HepG2 (cell line): ENCODE measurements around the gene HIPK2. TPM values are rescaled to one million over a fixed set of nuclear protein-coding genes. Genes with fewer than 3 reads are reported as not detected.

ENCODE experiments used
- ATAC-seq: fragments of 200-7000 bp; cut with Tn5 transposase; 3 replicates; pipeline ENCODE4 v1.9.1; 2020; ENCODE audit warnings: mild to moderate bottlenecking, moderate library complexity
- BruUV-seq: library from RNA; stranded (reverse); fragments of 400-500 nt; replicated peaks from 2 replicates; lab custom pipeline; 2021; lab: Mats Ljungman, UMichigan
- CTCF ChIA-PET: fragments of 300-600 bp; formaldehyde crosslinking; extraction: SDS; loops from one replicate; lab custom pipeline; 2021; ENCODE audit warnings: low total read pairs, inconsistent platforms, low intra/inter-chr PET ratio; lab: Yijun Ruan, JAX
- POLR2A ChIA-PET: fragments of 350-600 bp; sonication (Branson Sonifier 250); formaldehyde crosslinking; loops from one replicate; lab custom pipeline; 2020; ENCODE audit warnings: antibody characterized with exemption, inconsistent platforms; lab: Yijun Ruan, JAX
- DNase-seq: peaks from one replicate; pipeline ENCODE4 v3.0.0-alpha.2; 2015; ENCODE audit warnings: low spot score
- FAIRE-seq: peaks from 3 replicates; lab custom pipeline; 2011; peaks lifted over from hg19 to GRCh38; lab: Jason Lieb, UNC
- H2AFZ ChIP-seq: one replicate; pipeline ENCODE4 v1.6.1; 2011; ENCODE audit warnings: low read length, inconsistent platforms
- H3K27ac ChIP-seq: fragments of 300-600 bp; 3 replicates; pipeline ENCODE4 v1.8.0; 2011; ENCODE audit warnings: mixed run types, mild to moderate bottlenecking, mixed read lengths, low read length, inconsistent platforms; ENCODE audit not compliant: insufficient read depth; ENCODE audit errors: extremely low read length
- H3K27me3 ChIP-seq, 2 experiments: fragments of 200-600 bp in 1 of 2; 2 replicates in 1 of 2; 3 replicates in 1 of 2; pipeline versions ENCODE4 v1.6.0 to v1.8.0; 2011; ENCODE audit warnings: low read length in 2 of 2, mild to moderate bottlenecking in 2 of 2, moderate library complexity in 2 of 2, inconsistent platforms in 1 of 2; ENCODE audit not compliant: insufficient read depth in 2 of 2, control insufficient read depth in 1 of 2
- H3K36me3 ChIP-seq, 2 experiments: fragments of 200-600 bp in 1 of 2; replicated peaks in 1 of 2; 2 replicates in 1 of 2; 3 replicates in 1 of 2; pipeline versions ENCODE4 v1.5.1 to v1.8.0; 2011; ENCODE audit warnings: low read length in 2 of 2, inconsistent platforms in 1 of 2; ENCODE audit not compliant: insufficient read depth in 2 of 2, control insufficient read depth in 1 of 2
- H3K4me1 ChIP-seq: 2 replicates; pipeline ENCODE4 v1.5.1; 2012; ENCODE audit warnings: low read length, inconsistent platforms; ENCODE audit not compliant: insufficient read depth
- H3K4me2 ChIP-seq: 2 replicates; pipeline ENCODE4 v1.6.0; 2011; ENCODE audit warnings: low read depth, low read length, inconsistent platforms
- H3K4me3 ChIP-seq, 3 experiments: fragments of 200-600 bp in 1 of 3; sonication (generic), shearing (Covaris generic) in 1 of 3; replicated peaks in 1 of 3; 2 replicates each; pipeline ENCODE4 v1.5.1; 2011 to 2016; ENCODE audit warnings: low read length in 3 of 3, inconsistent platforms in 2 of 3, low read depth in 2 of 3, mild to moderate bottlenecking in 2 of 3, control low read depth in 1 of 3, mixed read lengths in 1 of 3; ENCODE audit not compliant: insufficient read depth in 1 of 3
- H3K79me2 ChIP-seq: one replicate; pipeline ENCODE4 v1.6.1; 2011; ENCODE audit warnings: low read length, inconsistent platforms; ENCODE audit not compliant: insufficient read depth
- H3K9ac ChIP-seq: 2 replicates; pipeline ENCODE4 v1.6.0; 2011; ENCODE audit warnings: mild to moderate bottlenecking, low read depth, low read length, inconsistent platforms; ENCODE audit not compliant: insufficient read depth
- H3K9me3 ChIP-seq: 2 replicates; pipeline ENCODE4 v1.5.1; 2012; ENCODE audit warnings: mild to moderate bottlenecking, low read length
- H4K20me1 ChIP-seq: 2 replicates; pipeline ENCODE4 v1.6.0; 2011; ENCODE audit warnings: inconsistent platforms, mild to moderate bottlenecking, low read length, moderate library complexity; ENCODE audit not compliant: insufficient read depth
- ELF1 ChIP-seq: sonication (generic); formaldehyde crosslinking; IDR thresholded peaks from 2 replicates; pipeline ENCODE4 v1.4.0; 2020; ENCODE audit warnings: missing genetic modification reagents
- HMGA1 ChIP-seq: sonication (generic); formaldehyde crosslinking; conservative IDR thresholded peaks from 2 replicates; pipeline ENCODE4 v1.4.0; 2020; ENCODE audit warnings: missing genetic modification reagents
- MAF1 ChIP-seq: sonication (generic); formaldehyde crosslinking; IDR thresholded peaks from 2 replicates; pipeline ENCODE4 v1.5.0; 2020; ENCODE audit warnings: missing genetic modification reagents, borderline replicate concordance
- MTA1 ChIP-seq: sonication (generic); formaldehyde crosslinking; IDR thresholded peaks from 2 replicates; pipeline ENCODE4 v1.4.0; 2020; ENCODE audit warnings: missing genetic modification reagents, mild to moderate bottlenecking, borderline replicate concordance
- NFE2L2 ChIP-seq: fragments of 150-350 bp; IDR thresholded peaks from 2 replicates; pipeline ENCODE4 v1.6.1; 2014; ENCODE audit warnings: low read length
- SCMH1 ChIP-seq: sonication (generic); formaldehyde crosslinking; IDR thresholded peaks from 2 replicates; pipeline ENCODE4 v1.9.0; 2021; ENCODE audit warnings: missing genetic modification reagents, mild to moderate bottlenecking, borderline replicate concordance
- ZFP36 ChIP-seq: fragments of 150-350 bp; IDR thresholded peaks from 2 replicates; pipeline ENCODE4 v1.6.1; 2018; ENCODE audit warnings: borderline replicate concordance, low read length, low read depth; ENCODE audit not compliant: partially characterized antibody
- ZFP91 ChIP-seq: sonication (generic); formaldehyde crosslinking; IDR thresholded peaks from 2 replicates; pipeline ENCODE4 v1.9.0; 2022; ENCODE audit warnings: missing genetic modification reagents, mild to moderate bottlenecking, borderline replicate concordance
- ZNF124 ChIP-seq: sonication (generic); formaldehyde crosslinking; IDR thresholded peaks from 2 replicates; pipeline ENCODE4 v1.4.0; 2020; ENCODE audit warnings: missing genetic modification reagents
- ZNF17 ChIP-seq: sonication (generic); formaldehyde crosslinking; IDR thresholded peaks from 2 replicates; pipeline ENCODE4 v1.5.0; 2020; ENCODE audit warnings: mild to moderate bottlenecking, missing genetic modification reagents
- ZNF274 ChIP-seq: sonication (generic); formaldehyde crosslinking; IDR thresholded peaks from 2 replicates; pipeline ENCODE4 v1.5.1; 2020; ENCODE audit warnings: mild to moderate bottlenecking, missing genetic modification reagents
- ZNF451 ChIP-seq: sonication (generic); formaldehyde crosslinking; IDR thresholded peaks from 2 replicates; pipeline ENCODE4 v1.5.0; 2020; ENCODE audit warnings: mild to moderate bottlenecking, missing genetic modification reagents
- ZNF629 ChIP-seq: sonication (generic); formaldehyde crosslinking; conservative IDR thresholded peaks from 2 replicates; pipeline ENCODE4 v1.5.0; 2020; ENCODE audit warnings: missing genetic modification reagents
- ZNF766 ChIP-seq: sonication (generic); formaldehyde crosslinking; IDR thresholded peaks from 2 replicates; pipeline ENCODE4 v1.5.0; 2020; ENCODE audit warnings: missing genetic modification reagents, borderline replicate concordance
- WGBS: methylation state at CpG from one replicate; pipeline ENCODE4 v1.1.6; 2017; ENCODE audit warnings: low lambda C conversion rate; 5-methylcytosine and 5-hydroxymethylcytosine counted together
- in situ Hi-C: cut with HindIII; loops from 2 replicates; pipeline ENCODE4 v1.10.0; 2017; ENCODE audit warnings: low pct_unique_long_range_greater_than_20kb; ENCODE audit not compliant: extremely low pct_ligation_motif_present
- intact Hi-C: fragments of 100-400 bp; cut with micrococcal nuclease; formaldehyde crosslinking; loops from one replicate; pipeline ENCODE4 v1.10.0; 2022; ENCODE audit not compliant: unreplicated experiment
- polyA plus RNA-seq, 8 experiments: library from polyadenylated mRNA; depleted of rRNA in 3 of 8; stranded (reverse) in 7 of 8; unstranded in 1 of 8; fragments of >200 nt; fragmentation: Illumina TruSeq in 4 of 8; extraction: Trizol in 4 of 8; gene quantifications; 2 replicates each; pipeline versions ENCODE4 v1.2.1 to v1.2.3, GENCODE V29; 2011 to 2016; ENCODE audit warnings: low read depth in 4 of 8, missing spikeins in 1 of 8, mixed read lengths in 1 of 8; ENCODE audit not compliant: insufficient read depth in 1 of 8
- total RNA-seq, 5 experiments: library from RNA; depleted of rRNA; stranded (reverse); fragments of >200 nt; fragmentation: Illumina TruSeq; extraction: Trizol; gene quantifications; 2 replicates each; pipeline ENCODE4 v1.2.3, GENCODE V29; 2016; ENCODE audit warnings: low read depth in 1 of 5

Gene HIPK2
- total and polyA plus RNA-seq, 2 of the 13 experiments (the other 11 are each of a cell fraction or from before 2014, with no cell fraction given) = 14.4 to 20.2 TPM

GRCh38 chr7:139661903-139662302 is 115.9 kb downstream of the HIPK2 start (continued):
- no peak for TF ChIP-seq ZNF629
- TF ChIP-seq ZNF124 (CRISPR knock-in tag) = no peak
- no peak for TF ChIP-seq MAF1 (CRISPR knock-in tag)
- no peak for TF ChIP-seq ZNF766
- TF ChIP-seq ZNF17 (CRISPR knock-in tag) = no peak
- no peak for TF ChIP-seq ZNF451 (CRISPR knock-in tag)

GRCh38 chr7:139661043-139661440 is 116.8 kb downstream of the HIPK2 start:
- BruUV-seq = no TSS peak
- H2AFZ ChIP-seq = no peak overlapping the region
- peak overlapping the region; percentile 74 for H3K4me2 ChIP-seq
- H3K27me3 ChIP-seq = no peaks in the 10 kb centered on the region
- WGBS = 94% methylated on average over 2 of the region's 2 CpGs
- DNase-seq = no peak
- intact Hi-C loops = no loop called here
- no peaks in the 10 kb centered on the region for H3K9me3 ChIP-seq
- TF ChIP-seq ELF1 (CRISPR knock-in tag) = no peak
- TF ChIP-seq ZFP36 = no peak
- no peak for TF ChIP-seq ZNF629
- TF ChIP-seq MTA1 (CRISPR knock-in tag) = no peak
- no peak for TF ChIP-seq NFE2L2
- TF ChIP-seq SCMH1 = no peak
- no peak for TF ChIP-seq ZNF274 (CRISPR knock-in tag)
- TF ChIP-seq HMGA1 = no peak
- no peak for TF ChIP-seq ZFP91 (CRISPR knock-in tag)
- ChIA-PET CTCF (no interaction called here), POLR2A (interaction anchor here (0.8 to 3.8 kb wide), 4 partner anchors 9 to 20 kb away, joined by 3 to 15 read pairs (median 3); no protein-coding TSS in a partner anchor)
- peaks cover 1 to 7% of the 10 kb centered on the region in 2 experiments; a peak in 4 of 5 replicates for H3K36me3 ChIP-seq
- H3K4me3 ChIP-seq = no peak overlapping the region; a peak in 1 of 6 replicates
- H3K27ac ChIP-seq = peak overlapping the region; percentile 84
- no peak for ATAC-seq
- H4K20me1 ChIP-seq = no peaks in the 10 kb centered on the region
- peaks cover 90% of the 10 kb centered on the region for H3K4me1 ChIP-seq
- FAIRE-seq = no peak
- peaks cover 12% of the 10 kb centered on the region for H3K79me2 ChIP-seq
- in situ Hi-C loops = no loop called here
- H3K9ac ChIP-seq = peak overlapping the region; percentile 19; the same call in 1 of the 2 replicates
